Breast epithelium (tissue), 3 donors: ENCODE results near the gene KAT8.

ENCODE experiments used
- CTCF ChIP-seq, 3 donors: fragments of 450-650 bp; IDR thresholded peaks; one replicate each; pipeline ENCODE4 v1.5.1; 2016 to 2017; ENCODE audit warnings: antibody characterized with exemption in 3 of 3, mild to moderate bottlenecking in 3 of 3, moderate library complexity in 3 of 3
- POLR2A ChIP-seq: fragments of 450-650 bp; IDR thresholded peaks from one replicate; pipeline ENCODE4 v1.6.1; 2016; ENCODE audit warnings: antibody characterized with exemption, mild to moderate bottlenecking, moderate library complexity
- POLR2AphosphoS5 ChIP-seq, 3 donors: sonication (generic); formaldehyde crosslinking; IDR thresholded peaks; one replicate each; pipeline ENCODE4 v1.6.1; 2017; ENCODE audit warnings: antibody characterized with exemption in 3 of 3

DNA sequence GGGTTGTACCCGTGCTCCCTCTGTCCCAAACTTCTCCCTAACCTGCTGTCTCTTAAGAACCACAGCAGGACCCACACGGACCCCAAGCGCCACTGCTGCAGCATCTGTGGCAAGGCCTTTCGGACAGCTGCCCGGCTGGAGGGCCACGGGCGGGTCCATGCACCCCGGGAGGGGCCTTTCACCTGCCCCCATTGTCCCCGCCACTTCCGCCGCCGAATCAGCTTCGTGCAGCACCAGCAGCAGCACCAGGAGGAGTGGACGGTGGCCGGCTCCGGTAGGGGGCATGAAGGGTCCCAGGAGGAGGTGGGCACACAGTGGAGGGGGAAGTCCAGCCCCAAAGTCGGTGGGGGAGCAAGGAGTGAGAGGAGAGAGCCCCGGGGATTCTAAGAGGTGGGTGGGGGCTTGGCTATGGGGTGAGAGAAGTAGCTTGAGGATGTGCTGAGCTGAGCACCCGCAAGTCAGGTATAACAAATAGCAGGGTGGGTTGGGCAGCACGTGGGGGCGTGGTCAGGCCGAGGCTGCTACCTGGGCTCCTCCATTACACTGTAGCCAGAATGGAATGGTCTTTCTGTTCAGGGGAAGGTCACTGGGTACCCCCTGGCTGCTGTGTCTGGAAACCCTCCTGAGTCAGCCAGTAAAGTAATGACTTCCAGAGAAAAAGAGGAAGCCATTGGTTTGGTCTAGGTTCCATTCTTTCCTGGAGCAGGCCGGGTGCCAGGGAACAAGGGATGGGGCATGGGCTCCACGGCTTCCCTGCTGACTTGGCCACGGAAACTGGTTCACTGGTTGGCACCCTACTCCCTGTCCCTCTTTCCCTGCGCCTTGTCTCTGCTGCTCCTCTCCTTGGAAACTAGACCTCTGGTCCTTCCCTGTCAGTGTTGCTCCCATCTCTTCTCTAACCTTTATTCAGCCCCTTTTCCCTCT is 35.8 kb upstream of the KAT8 start:
- no peak for TF ChIP-seq POLR2AphosphoS5 (IDR thresholded peaks at IDR 0.05)
- no peak for TF ChIP-seq CTCF (IDR thresholded peaks at IDR 0.05)
- no peak for TF ChIP-seq POLR2A
